Measurements from ENCODE around the gene CADPS.

- TF ChIP-seq EZH2 (IDR thresholded peaks at IDR 0.05; ENCODE audit: borderline replicate concordance, low read length) = no peak
- no peak for TF ChIP-seq CTCF (conservative IDR thresholded peaks at IDR 0.05 in 1 of 2, IDR thresholded peaks at IDR 0.05 in 1 of 2; ENCODE audit: extremely low read depth in 1 of 2, insufficient read depth in 1 of 2, low read depth in 1 of 2, low read length in 2 of 2)
These were observed 393.3 kb downstream of the CADPS start for GRCh38 chr3:62481962-62482361.

All from mammary epithelial cell (primary cell).